Lower lobe of right lung (tissue), 2 donors: Measurements from ENCODE around the gene TTN. TPM values are rescaled to one million over a fixed set of nuclear protein-coding genes. Genes with fewer than 3 reads are reported as not detected.

Experiments
- ATAC-seq, 2 donors: fragments of 200-7000 bp; cut with Tn5 transposase; one replicate each; pipeline ENCODE4 v1.9.1; 2020 to 2022; ENCODE audit warnings: mild to moderate bottlenecking in 2 of 2, moderate library complexity in 2 of 2
- DNase-seq: peaks from one replicate; pipeline ENCODE4 v3.0.0-alpha.2; 2020
- H3K27ac ChIP-seq: fragments of 200-600 bp; one replicate; pipeline ENCODE4 v1.8.0; 2022
- H3K27me3 ChIP-seq: fragments of 200-600 bp; one replicate; pipeline ENCODE4 v1.8.0; 2022; ENCODE audit warnings: low read depth
- H3K36me3 ChIP-seq: fragments of 200-600 bp; one replicate; pipeline ENCODE4 v1.8.0; 2022; ENCODE audit warnings: mild to moderate bottlenecking
- H3K4me1 ChIP-seq: fragments of 200-600 bp; one replicate; pipeline ENCODE4 v1.8.0; 2022
- H3K4me3 ChIP-seq: fragments of 200-600 bp; one replicate; pipeline ENCODE4 v1.8.0; 2022; ENCODE audit warnings: mild to moderate bottlenecking
- H3K9me3 ChIP-seq: fragments of 200-600 bp; one replicate; pipeline ENCODE4 v1.8.0; 2022
- intact Hi-C: fragments of 100-400 bp; cut with DNase I; formaldehyde crosslinking; loops from one replicate; pipeline ENCODE4 v1.11.0; 2022
- total RNA-seq: library from RNA; stranded (reverse); fragmentation: NEBNext Ultra II Directional; extraction: Animal tissue kit (Norgen Biotek cat#: 25700); gene quantifications from one replicate; pipeline ENCODE4 v1.2.1, GENCODE V29; 2021
- TF ChIP-seq, protein P1 (sequence below): fragments of 200-600 bp; IDR thresholded peaks from one replicate; pipeline ENCODE4 v1.8.0; 2022; ENCODE audit warnings: antibody characterized with exemption, mild to moderate bottlenecking
- donor health status: DM: no; HTN: yes; CAD: no; lungs with severe emphysema.

TTN gene
- total RNA-seq, 1 donor from 2014 or later = 40.3 TPM

DNA sequence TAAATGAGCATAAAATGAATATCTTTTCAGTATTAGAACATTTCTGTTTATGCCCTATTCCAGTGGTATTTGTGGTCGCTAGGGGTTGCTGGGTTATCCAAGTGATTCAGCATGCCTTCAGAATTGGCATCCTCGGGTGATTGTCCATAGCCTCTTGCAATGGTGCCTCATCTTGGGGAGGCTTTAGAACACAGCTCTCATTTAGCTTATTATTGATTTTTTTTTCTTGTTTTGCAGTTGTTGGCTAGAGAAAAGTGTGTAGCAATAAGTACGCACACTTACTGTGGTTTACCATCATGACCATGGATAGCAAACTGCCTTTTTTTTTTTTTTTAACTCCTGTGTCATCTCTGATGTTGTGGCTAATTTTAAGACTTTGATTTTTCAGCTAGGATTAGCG lies 293.3 kb downstream of the TTN start:
- Histone ChIP-seq H3K4me3 (no peak overlapping the region), H3K4me1 (no peaks in the 10 kb centered on the region), H3K27ac (no peak overlapping the region), H3K36me3 (peaks cover 40% of the 10 kb centered on the region), H3K27me3 (no peaks in the 10 kb centered on the region), H3K9me3 (no peaks in the 10 kb centered on the region)
- DNase-seq (no peak), ATAC-seq (no peak)
- TF ChIP-seq, protein P1, sequence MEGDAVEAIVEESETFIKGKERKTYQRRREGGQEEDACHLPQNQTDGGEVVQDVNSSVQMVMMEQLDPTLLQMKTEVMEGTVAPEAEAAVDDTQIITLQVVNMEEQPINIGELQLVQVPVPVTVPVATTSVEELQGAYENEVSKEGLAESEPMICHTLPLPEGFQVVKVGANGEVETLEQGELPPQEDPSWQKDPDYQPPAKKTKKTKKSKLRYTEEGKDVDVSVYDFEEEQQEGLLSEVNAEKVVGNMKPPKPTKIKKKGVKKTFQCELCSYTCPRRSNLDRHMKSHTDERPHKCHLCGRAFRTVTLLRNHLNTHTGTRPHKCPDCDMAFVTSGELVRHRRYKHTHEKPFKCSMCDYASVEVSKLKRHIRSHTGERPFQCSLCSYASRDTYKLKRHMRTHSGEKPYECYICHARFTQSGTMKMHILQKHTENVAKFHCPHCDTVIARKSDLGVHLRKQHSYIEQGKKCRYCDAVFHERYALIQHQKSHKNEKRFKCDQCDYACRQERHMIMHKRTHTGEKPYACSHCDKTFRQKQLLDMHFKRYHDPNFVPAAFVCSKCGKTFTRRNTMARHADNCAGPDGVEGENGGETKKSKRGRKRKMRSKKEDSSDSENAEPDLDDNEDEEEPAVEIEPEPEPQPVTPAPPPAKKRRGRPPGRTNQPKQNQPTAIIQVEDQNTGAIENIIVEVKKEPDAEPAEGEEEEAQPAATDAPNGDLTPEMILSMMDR = no peak
- intact Hi-C loops = no loop called here

DNA sequence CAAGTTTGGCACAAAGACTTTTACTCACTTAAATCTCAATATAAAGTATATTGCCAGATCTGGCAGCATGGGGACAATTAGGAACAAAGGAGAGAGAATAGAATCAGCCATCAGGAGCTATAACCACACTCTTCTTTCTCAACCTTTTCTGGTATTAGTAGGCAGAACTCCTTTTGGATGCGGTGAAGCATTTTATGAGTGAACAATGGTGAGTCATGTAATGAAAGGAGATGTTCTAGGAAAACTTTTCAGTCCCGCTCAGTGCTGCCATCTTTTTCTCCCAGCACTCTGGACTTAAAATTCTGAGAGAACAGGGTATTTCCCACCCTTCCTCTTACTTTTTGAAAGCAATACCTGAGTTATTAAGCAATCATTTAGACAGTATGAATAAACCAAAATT lies 294.7 kb downstream of the TTN start:
- DNase-seq (no peak), ATAC-seq (no peak)
- H3K27me3 ChIP-seq = no peaks in the 10 kb centered on the region
- H3K4me1 ChIP-seq = no peaks in the 10 kb centered on the region
- TF ChIP-seq, protein P1 = no peak
- H3K27ac ChIP-seq = no peak overlapping the region
- H3K36me3 ChIP-seq = peaks cover 29% of the 10 kb centered on the region
- no peak overlapping the region for H3K4me3 ChIP-seq
- intact Hi-C loops = no loop called here
- no peaks in the 10 kb centered on the region for H3K9me3 ChIP-seq

DNA sequence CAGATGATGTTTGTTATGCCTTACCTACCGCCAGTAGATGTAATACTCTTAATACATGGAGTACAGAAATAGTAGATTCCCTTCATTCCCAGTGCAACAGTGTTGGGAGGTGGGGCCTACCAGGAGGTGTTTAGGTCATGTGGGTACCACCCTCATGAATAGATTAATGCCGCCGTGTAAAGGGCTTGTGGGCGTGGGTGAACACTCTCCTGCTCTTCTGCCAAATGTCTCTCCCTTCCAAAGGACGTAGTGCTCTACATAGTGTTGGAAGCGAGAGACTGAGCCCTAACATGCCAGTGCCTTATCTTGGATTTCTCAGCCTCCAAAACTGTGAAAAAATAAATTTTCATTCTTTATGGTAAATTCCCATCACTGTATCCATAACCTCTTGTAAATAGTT lies 296.8 kb downstream of the TTN start:
- intact Hi-C loops = no loop called here
- H3K9me3 ChIP-seq = no peaks in the 10 kb centered on the region
- no peak overlapping the region for H3K27ac ChIP-seq
- peaks cover 4% of the 10 kb centered on the region for H3K4me1 ChIP-seq
- DNase-seq = no peak
- TF ChIP-seq, protein P1 = no peak
- ATAC-seq = no peak
- H3K36me3 ChIP-seq = peaks cover 33% of the 10 kb centered on the region
- H3K4me3 ChIP-seq = no peak overlapping the region
- H3K27me3 ChIP-seq = no peaks in the 10 kb centered on the region

DNA sequence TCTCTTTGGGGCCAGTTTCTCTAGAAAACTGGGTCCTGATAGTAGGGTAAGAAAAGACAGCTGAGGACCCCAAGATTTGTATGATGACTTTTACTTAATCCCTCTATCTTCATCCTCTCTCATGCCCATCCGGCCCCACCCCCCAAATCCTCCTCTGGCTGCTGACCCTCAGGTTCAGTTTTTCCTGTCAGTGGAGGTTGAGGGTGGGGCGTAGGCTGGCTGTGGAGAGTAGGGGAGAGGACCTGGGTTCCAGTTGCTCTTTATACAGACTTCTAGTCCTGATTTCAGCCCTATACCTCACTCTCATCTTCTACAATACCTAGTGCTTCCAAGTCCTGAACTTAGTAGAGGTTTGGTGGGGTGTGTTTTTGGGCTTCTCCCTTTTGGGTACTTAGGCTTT lies 298.6 kb downstream of the TTN start:
- DNase-seq = no peak
- peaks cover 48% of the 10 kb centered on the region for H3K36me3 ChIP-seq
- TF ChIP-seq, protein P1 = no peak
- ATAC-seq = no peak
- peaks cover 4% of the 10 kb centered on the region for H3K4me1 ChIP-seq
- intact Hi-C loops = no loop called here
- no peak overlapping the region for H3K4me3 ChIP-seq
- H3K9me3 ChIP-seq = no peaks in the 10 kb centered on the region
- no peak overlapping the region for H3K27ac ChIP-seq
- no peaks in the 10 kb centered on the region for H3K27me3 ChIP-seq

DNA sequence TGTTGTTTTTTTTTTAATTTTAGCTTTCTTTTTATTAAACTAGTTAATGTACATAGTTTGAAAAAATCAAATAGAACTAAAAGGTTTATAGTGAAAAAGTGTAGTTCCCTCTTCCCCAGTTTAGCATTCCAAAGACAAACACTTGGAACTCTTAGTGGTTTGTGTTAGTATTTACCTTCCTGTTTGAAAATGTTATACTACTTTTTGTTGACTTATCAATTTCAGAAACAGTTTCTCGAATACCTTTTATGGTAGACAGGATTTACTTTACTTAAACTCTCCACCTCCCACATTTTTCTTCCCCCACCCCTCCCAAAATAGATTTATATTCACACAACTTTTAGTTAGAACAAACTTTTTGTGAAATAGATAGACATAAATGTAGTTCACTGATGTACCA lies 300.3 kb downstream of the TTN start:
- no peak overlapping the region for H3K27ac ChIP-seq
- peaks cover 4% of the 10 kb centered on the region for H3K4me1 ChIP-seq
- H3K27me3 ChIP-seq = no peaks in the 10 kb centered on the region
- ATAC-seq = no peak
- H3K36me3 ChIP-seq = peaks cover 50% of the 10 kb centered on the region
- intact Hi-C loops = no loop called here
- no peak for DNase-seq
- TF ChIP-seq, protein P1 = no peak
- no peaks in the 10 kb centered on the region for H3K9me3 ChIP-seq
- no peak overlapping the region for H3K4me3 ChIP-seq

DNA sequence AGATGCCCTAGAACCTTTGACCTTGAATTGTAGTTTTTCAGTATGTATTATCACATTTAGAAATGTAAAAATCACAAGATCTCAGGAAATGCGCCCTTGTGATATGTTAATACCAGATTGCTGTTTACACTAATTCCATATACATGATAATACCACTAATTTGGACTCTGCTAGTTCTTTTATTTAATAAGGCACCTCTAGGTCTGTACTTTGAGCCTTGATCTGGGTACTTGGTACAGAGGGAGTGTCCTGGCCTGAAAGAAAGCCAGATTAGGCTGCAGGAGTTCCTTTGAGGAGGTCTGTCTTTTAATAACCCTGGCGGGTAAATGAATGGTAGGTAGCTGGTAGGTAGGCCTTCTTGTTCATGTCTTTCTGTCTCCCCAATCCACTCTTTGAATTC lies 300.7 kb downstream of the TTN start:
- H3K4me1 ChIP-seq = peaks cover 4% of the 10 kb centered on the region
- ATAC-seq (peak in 1 of 2 donors; percentile 23), DNase-seq (no peak)
- H3K36me3 ChIP-seq = peaks cover 50% of the 10 kb centered on the region
- no peak overlapping the region for H3K27ac ChIP-seq
- H3K27me3 ChIP-seq = no peaks in the 10 kb centered on the region
- intact Hi-C loops = no loop called here
- TF ChIP-seq, protein P1 = no peak
- H3K4me3 ChIP-seq = no peak overlapping the region
- no peaks in the 10 kb centered on the region for H3K9me3 ChIP-seq
